NCI-H1105 treated with DMSO at 0.1 percent for 48 hours (cell line): ENCODE results near the gene MFSD8.
"Not testable (repeated sequence)": the region's sequence is repeated elsewhere in the genome, so short reads cannot be mapped to it uniquely, and the experiment has no call there.

Experiments used
- DNase-seq: peaks from one replicate; lab custom pipeline; 2025; lab: John Stamatoyannopoulos, UW

Gene MFSD8

GRCh38 chr4:127936974-127937373 is 28.0 kb downstream of the MFSD8 start:
- no peak for DNase-seq

- DNase-seq, result not testable (repeated sequence)
Observed at GRCh38 chr4:127931836-127932235, 33.1 kb downstream of the MFSD8 start.

- no peak for DNase-seq
Observed at GRCh38 chr4:127930175-127930574, 34.8 kb downstream of the MFSD8 start.

- not testable (repeated sequence) for DNase-seq
Observed at GRCh38 chr4:127925720-127926119, 39.3 kb downstream of the MFSD8 start.

GRCh38 chr4:127922226-127922625 is 42.7 kb downstream of the MFSD8 start:
- DNase-seq, result no peak

GRCh38 chr4:127920521-127920920 is 44.5 kb downstream of the MFSD8 start:
- DNase-seq, result no peak

GRCh38 chr4:127917151-127917550 is 47.8 kb downstream of the MFSD8 start:
- DNase-seq, result no peak

GRCh38 chr4:127916512-127916911 is 48.5 kb downstream of the MFSD8 start:
- no peak for DNase-seq

- DNase-seq, result no peak
Observed at GRCh38 chr4:127905029-127905428, 59.9 kb downstream of the MFSD8 start.

- not testable (repeated sequence) for DNase-seq
Observed at GRCh38 chr4:127899682-127900081, 65.3 kb downstream of the MFSD8 start.

- no peak for DNase-seq
Observed at GRCh38 chr4:127896528-127896927, 68.4 kb downstream of the MFSD8 start.

GRCh38 chr4:127896069-127896468 is 68.9 kb downstream of the MFSD8 start:
- no peak for DNase-seq

- no peak for DNase-seq
Observed at GRCh38 chr4:127889903-127890302, 75.1 kb downstream of the MFSD8 start.

- peak; percentile 20 for DNase-seq
Observed at GRCh38 chr4:127888559-127888958, 76.4 kb downstream of the MFSD8 start.

GRCh38 chr4:127881563-127881864 is 83.5 kb downstream of the MFSD8 start:
- no peak for DNase-seq

GRCh38 chr4:127880763-127881562 is 84.0 kb downstream of the MFSD8 start, which contains the start of gene PLK4:
PLK4 (plus strand) TSS chr4:127880893; CDS start chr4:127881135, 242 bp downstream.
- DNase-seq, result peak; percentile 86

- DNase-seq, result no peak
Observed at GRCh38 chr4:127875791-127876190, 89.2 kb downstream of the MFSD8 start.

- DNase-seq, result no peak
Observed at GRCh38 chr4:127870688-127871087, 94.3 kb downstream of the MFSD8 start.

GRCh38 chr4:127870281-127870680 is 94.7 kb downstream of the MFSD8 start:
- no peak for DNase-seq

GRCh38 chr4:127868196-127868595 is 96.8 kb downstream of the MFSD8 start:
- no peak for DNase-seq
